Measurements from ENCODE around the gene ERRFI1.

Gene ERRFI1

DNA sequence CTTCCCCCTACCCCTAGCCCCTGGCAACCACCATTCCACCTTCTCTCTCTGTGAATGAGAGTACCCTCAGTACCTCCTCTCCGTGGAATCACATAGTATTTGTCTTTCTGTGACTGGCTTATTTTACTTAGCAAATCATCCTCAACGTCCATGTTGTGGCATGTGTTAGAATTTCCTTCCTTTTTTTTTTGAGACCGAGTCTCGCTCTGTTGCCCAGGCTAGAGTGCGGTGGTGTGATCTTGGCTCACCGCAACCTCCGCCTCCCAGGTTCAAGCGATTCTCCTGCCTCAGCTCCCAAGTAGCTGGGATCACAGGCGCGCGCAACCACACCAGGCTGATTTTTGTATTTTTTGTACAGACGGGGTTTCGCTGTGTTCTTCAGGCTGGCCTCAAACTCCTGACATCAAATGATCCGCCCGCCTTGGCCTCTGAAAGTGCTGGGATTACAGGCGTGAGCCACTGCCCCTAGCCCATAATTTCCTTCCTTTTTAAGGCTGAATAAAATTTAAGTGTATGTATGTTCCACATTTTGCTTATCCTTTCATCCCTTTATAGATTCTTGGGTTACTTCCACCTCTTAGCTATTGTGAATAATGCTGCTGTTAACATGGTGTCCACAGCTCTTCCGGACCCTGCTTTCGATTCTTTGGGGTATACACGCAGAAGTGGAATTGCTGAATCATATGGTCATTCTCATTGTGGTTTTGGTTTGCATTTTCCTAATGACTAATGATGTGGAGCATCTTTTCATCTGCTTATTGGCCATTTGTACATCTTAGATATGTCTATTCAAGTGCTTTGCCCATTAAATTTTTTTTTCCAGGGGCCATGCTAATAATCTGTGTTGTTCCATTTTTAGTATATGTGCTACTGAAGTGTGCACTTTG is 32.3 kb downstream of the ERRFI1 start:
- H3K4me2 ChIP-seq (ENCODE audit: low read length), result no peak overlapping the region
- no peaks in the 10 kb centered on the region for H3K36me3 ChIP-seq (ENCODE audit: insufficient read depth, low read length)
- H3K9ac ChIP-seq (ENCODE audit: low read depth, low read length), result no peak overlapping the region
- no peaks in the 10 kb centered on the region for H3K27me3 ChIP-seq (ENCODE audit: control insufficient read depth, insufficient read depth, low read length)
- no peak overlapping the region for H3K4me3 ChIP-seq (ENCODE audit: low read length)
- H3K4me1 ChIP-seq (ENCODE audit: control insufficient read depth, insufficient read depth, low read length), result peaks cover 20% of the 10 kb centered on the region
- H3K9me3 ChIP-seq (replicated peaks; ENCODE audit: low read length), result no peaks in the 10 kb centered on the region

DNA sequence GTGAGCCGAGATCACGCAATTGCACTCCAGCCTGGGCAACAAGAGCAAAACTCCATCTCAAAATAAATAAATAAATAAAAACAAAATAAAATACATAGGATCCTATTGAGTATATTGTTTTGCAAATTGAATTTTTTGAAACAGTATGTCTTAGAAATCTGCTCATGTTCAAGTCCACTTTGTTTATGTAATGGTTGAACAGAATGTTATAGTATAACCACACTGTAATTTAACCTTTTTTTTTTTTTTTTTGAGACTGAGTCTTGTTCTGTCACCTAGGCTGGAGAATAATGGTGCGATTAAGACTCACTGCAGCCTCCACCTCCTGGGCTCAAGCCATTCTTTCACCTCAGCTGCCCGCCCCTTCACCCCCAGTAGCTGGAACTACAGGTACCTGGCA is 33.2 kb downstream of the ERRFI1 start:
- H3K4me1 ChIP-seq (ENCODE audit: control insufficient read depth, insufficient read depth, low read length), result peaks cover 20% of the 10 kb centered on the region
- H3K4me2 ChIP-seq (ENCODE audit: low read length), result no peak overlapping the region
- no peaks in the 10 kb centered on the region for H3K36me3 ChIP-seq (ENCODE audit: insufficient read depth, low read length)
- no peaks in the 10 kb centered on the region for H3K27me3 ChIP-seq (ENCODE audit: control insufficient read depth, insufficient read depth, low read length)
- H3K9me3 ChIP-seq (replicated peaks; ENCODE audit: low read length), result no peaks in the 10 kb centered on the region
- no peak overlapping the region for H3K9ac ChIP-seq (ENCODE audit: low read depth, low read length)
- H3K4me3 ChIP-seq (ENCODE audit: low read length), result no peak overlapping the region

DNA sequence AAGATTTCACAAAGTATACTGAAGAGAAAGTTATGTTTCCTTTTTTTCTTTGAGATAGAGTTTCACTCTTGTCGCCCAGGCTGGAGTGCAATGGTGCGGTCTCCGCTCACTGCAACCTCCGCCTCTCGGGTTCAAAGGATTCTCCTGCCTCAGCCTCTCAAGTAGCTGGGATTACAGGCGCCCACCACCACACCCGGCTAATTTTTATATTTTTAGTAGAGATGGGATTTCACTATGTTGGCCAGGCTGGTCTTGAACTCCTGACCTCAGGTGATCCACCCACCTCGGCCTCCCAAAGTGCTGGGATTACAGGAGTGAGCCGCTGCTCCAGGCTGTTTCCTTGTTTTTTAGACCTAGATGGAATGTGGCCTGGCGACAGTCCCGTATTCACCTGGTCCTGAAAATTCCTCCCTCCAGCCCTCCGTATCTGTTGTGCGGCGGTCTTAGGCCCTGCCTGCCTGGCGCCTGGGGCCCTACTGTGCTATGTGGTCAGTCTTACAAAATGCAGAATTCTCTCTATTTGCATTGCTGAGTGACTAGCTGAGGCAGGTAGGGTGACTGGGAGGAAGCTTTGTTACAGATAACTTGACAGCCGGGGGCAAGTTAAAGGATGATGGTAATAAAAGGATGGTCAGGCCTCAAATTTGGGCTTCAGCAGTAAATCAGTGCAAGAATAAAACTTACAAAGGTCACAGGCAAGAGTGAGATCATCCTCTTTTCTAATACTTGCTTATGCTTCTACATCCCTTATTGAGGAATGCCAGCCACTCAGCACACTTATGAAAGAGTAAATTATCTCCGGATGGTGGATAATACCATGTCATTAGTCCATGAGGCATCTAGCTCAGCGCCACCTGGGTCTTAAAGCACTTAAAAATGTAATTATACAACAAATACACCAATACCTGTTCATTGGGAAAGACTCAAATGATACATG is 34.3 kb downstream of the ERRFI1 start:
- Histone ChIP-seq H3K9ac (ENCODE audit: low read depth, low read length) (no peak overlapping the region), H3K36me3 (ENCODE audit: insufficient read depth, low read length) (peaks cover 3% of the 10 kb centered on the region), H3K27me3 (ENCODE audit: control insufficient read depth, insufficient read depth, low read length) (no peaks in the 10 kb centered on the region), H3K9me3 (replicated peaks; ENCODE audit: low read length) (no peaks in the 10 kb centered on the region), H3K4me1 (ENCODE audit: control insufficient read depth, insufficient read depth, low read length) (peaks cover 20% of the 10 kb centered on the region), H3K4me3 (ENCODE audit: low read length) (no peak overlapping the region), H3K4me2 (ENCODE audit: low read length) (no peak overlapping the region)

DNA sequence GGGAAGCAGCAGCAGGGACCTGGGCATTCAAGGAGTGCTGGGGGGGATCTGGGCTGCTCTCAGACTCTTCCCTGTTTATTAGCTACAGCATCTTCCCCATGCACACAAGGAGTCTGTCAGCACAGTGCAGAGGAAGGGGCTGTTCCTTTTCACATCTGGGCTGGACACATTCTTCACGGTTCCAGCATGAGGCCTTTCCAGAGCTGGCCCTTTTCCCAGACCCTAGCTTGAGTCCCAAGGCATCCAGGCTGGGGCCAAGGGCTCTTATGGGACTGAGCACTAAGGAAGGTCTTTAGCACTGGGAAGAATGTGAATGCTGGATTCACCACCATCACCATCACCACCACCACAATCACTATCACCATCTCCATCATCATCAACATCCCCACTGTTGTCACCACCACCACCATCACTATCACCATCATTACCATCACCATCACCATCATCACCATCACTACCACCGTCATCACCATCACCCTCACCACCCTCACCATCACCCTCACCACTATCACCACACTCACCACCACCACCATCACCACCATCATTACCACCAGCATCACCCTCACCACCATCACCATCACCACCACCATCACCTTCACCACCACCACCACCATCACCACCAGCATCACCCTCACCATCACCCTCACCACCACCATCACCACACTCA is 36.2 kb downstream of the ERRFI1 start:
- Histone ChIP-seq H3K9me3 (replicated peaks; ENCODE audit: low read length) (no peaks in the 10 kb centered on the region), H3K4me2 (ENCODE audit: low read length) (no peak overlapping the region), H3K4me1 (ENCODE audit: control insufficient read depth, insufficient read depth, low read length) (peaks cover 20% of the 10 kb centered on the region), H3K9ac (ENCODE audit: low read depth, low read length) (no peak overlapping the region), H3K4me3 (ENCODE audit: low read length) (no peak overlapping the region), H3K36me3 (ENCODE audit: insufficient read depth, low read length) (peaks cover 22% of the 10 kb centered on the region), H3K27me3 (ENCODE audit: control insufficient read depth, insufficient read depth, low read length) (no peaks in the 10 kb centered on the region)

DNA sequence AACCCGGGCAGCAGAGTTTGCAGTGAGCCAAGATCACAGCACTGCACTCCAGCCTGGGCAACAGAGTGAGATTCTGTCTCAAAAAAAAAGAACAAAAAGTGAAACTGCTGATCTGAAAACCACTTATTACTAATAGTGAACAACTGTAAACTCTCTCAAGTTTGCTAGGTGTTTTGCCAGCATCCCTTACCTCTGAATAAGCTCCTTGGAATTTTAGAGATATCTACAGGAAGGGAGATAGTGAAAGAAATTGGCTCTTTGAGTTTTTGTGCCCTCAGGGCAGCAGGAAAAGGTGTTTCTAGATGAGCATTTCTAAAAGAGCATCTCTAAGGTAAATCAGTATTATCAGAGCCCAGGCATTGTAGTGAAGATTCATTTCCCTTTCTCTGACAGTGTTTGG is 37.5 kb downstream of the ERRFI1 start:
- Histone ChIP-seq H3K36me3 (ENCODE audit: insufficient read depth, low read length) (peaks cover 35% of the 10 kb centered on the region), H3K4me2 (ENCODE audit: low read length) (no peak overlapping the region), H3K4me1 (ENCODE audit: control insufficient read depth, insufficient read depth, low read length) (peaks cover 7% of the 10 kb centered on the region), H3K27me3 (ENCODE audit: control insufficient read depth, insufficient read depth, low read length) (no peaks in the 10 kb centered on the region), H3K9me3 (replicated peaks; ENCODE audit: low read length) (no peaks in the 10 kb centered on the region), H3K9ac (ENCODE audit: low read depth, low read length) (no peak overlapping the region), H3K4me3 (ENCODE audit: low read length) (no peak overlapping the region)

DNA sequence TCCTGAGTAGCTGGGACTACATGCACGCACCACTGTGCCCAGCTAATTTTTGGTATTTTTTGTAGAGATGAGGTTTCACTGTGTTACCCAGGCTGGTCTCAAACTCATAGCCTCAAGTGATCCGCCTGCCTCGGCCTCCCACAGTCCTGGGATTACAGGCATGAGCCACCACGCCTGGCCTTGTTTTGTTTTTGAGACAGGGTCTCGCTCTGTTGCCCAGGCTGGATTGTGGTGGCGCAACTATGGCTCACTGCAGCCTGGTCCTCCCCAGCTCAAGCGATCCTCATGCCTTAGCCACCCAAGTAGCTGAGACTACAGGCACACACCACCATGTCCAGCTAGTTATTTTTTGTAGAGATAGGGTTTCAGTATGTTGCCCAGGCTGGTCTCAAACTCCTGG is 38.6 kb downstream of the ERRFI1 start:
- Histone ChIP-seq H3K4me2 (ENCODE audit: low read length) (no peak overlapping the region), H3K4me1 (ENCODE audit: control insufficient read depth, insufficient read depth, low read length) (peaks cover 10% of the 10 kb centered on the region), H3K4me3 (ENCODE audit: low read length) (no peak overlapping the region), H3K9ac (ENCODE audit: low read depth, low read length) (no peak overlapping the region), H3K36me3 (ENCODE audit: insufficient read depth, low read length) (peaks cover 45% of the 10 kb centered on the region), H3K9me3 (replicated peaks; ENCODE audit: low read length) (no peaks in the 10 kb centered on the region), H3K27me3 (ENCODE audit: control insufficient read depth, insufficient read depth, low read length) (no peaks in the 10 kb centered on the region)

DNA sequence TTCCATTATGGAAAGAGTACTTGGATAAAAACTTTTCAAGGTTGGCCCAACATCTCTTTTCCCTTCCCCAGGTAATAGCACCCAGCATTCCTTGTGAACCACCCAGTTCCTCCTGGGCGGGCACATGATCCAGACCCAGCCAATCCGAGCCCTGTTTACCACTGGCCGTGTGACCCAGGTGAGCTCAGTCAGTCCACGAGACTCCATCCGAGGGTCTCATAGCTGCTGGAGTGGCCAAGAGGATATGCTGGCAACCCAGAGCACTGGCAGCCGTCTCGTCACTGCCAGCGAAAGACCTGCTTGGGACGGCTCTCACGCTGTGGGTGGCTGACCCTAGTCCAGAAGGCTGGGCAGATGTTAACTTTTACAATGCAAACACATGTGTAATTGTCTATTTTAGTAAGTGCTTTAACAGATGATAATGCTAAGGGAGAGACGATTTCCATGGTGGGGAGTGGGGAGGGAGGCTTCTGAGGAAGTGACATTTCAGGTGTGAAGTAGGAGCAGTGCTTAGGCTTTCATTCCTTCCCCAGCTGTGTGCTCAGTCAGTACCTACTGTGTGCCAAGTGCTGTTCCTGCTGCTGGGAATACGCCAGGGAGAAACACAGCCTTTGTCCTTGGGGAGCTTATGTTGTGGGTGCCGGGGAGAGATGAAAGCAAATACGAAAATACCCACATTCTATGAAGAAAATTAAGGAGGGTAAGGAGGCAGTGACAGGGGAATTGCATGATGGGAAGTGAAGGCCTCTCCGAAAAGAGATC is 40.1 kb downstream of the ERRFI1 start:
- Histone ChIP-seq H3K9ac (ENCODE audit: low read depth, low read length) (no peak overlapping the region), H3K27me3 (ENCODE audit: control insufficient read depth, insufficient read depth, low read length) (no peaks in the 10 kb centered on the region), H3K4me3 (ENCODE audit: low read length) (no peak overlapping the region), H3K4me1 (ENCODE audit: control insufficient read depth, insufficient read depth, low read length) (peaks cover 12% of the 10 kb centered on the region), H3K9me3 (replicated peaks; ENCODE audit: low read length) (no peaks in the 10 kb centered on the region), H3K36me3 (ENCODE audit: insufficient read depth, low read length) (peaks cover 52% of the 10 kb centered on the region), H3K4me2 (ENCODE audit: low read length) (no peak overlapping the region)

DNA sequence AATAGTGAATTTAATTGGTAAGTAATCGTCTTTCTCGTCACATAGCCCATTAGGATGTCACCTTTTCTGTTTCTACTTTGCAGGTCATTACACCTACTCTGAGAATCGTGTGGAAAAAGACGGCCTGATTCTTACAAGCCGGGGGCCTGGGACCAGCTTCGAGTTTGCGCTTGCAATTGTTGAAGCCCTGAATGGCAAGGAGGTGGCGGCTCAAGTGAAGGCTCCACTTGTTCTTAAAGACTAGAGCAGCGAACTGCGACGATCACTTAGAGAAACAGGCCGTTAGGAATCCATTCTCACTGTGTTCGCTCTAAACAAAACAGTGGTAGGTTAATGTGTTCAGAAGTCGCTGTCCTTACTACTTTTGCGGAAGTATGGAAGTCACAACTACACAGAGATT is 41.3 kb downstream of the ERRFI1 start:
- peaks cover 12% of the 10 kb centered on the region for H3K4me1 ChIP-seq (ENCODE audit: control insufficient read depth, insufficient read depth, low read length)
- H3K27me3 ChIP-seq (ENCODE audit: control insufficient read depth, insufficient read depth, low read length), result no peaks in the 10 kb centered on the region
- peaks cover 61% of the 10 kb centered on the region for H3K36me3 ChIP-seq (ENCODE audit: insufficient read depth, low read length)
- no peak overlapping the region for H3K4me2 ChIP-seq (ENCODE audit: low read length)
- H3K4me3 ChIP-seq (ENCODE audit: low read length), result no peak overlapping the region
- H3K9ac ChIP-seq (ENCODE audit: low read depth, low read length), result no peak overlapping the region
- no peaks in the 10 kb centered on the region for H3K9me3 ChIP-seq (replicated peaks; ENCODE audit: low read length)

DNA sequence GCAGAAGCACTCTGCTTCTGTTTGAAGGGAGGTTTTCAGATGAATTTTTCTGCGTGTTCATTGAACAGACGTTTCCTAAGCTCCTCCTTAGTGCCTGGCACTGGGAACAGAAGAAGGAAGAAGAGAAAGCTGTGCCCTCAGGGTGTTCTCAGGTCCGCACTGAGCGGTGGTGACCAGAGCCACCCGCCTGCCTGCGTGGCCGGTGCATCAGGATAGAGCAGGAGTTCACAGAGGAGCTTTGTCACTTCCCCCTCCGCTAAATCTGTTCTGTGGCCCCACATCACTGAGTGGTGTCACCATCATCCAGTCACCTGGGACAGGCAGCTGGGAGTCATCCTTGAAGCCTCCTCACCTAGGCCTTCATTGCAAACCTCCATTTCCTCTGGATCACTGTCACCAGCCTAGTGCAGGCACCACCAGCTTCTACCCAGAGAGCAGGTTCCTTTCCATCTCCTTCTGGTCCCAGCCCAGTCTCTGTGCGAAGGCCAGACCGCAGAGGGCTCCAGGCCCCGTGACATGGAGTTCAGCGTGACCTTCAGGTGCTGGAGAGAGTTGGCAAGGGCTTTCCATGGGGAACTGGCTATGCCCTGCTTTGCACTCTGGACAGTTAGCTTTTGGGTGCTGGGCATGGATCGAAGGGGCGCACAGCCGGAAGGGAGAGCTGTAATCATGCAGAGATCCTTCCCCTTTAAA is 42.9 kb downstream of the ERRFI1 start:
- no peak overlapping the region for H3K4me3 ChIP-seq (ENCODE audit: low read length)
- no peak overlapping the region for H3K9ac ChIP-seq (ENCODE audit: low read depth, low read length)
- H3K4me1 ChIP-seq (ENCODE audit: control insufficient read depth, insufficient read depth, low read length), result peaks cover 4% of the 10 kb centered on the region
- no peaks in the 10 kb centered on the region for H3K9me3 ChIP-seq (replicated peaks; ENCODE audit: low read length)
- H3K27me3 ChIP-seq (ENCODE audit: control insufficient read depth, insufficient read depth, low read length), result no peaks in the 10 kb centered on the region
- no peak overlapping the region for H3K4me2 ChIP-seq (ENCODE audit: low read length)
- H3K36me3 ChIP-seq (ENCODE audit: insufficient read depth, low read length), result peaks cover 70% of the 10 kb centered on the region

DNA sequence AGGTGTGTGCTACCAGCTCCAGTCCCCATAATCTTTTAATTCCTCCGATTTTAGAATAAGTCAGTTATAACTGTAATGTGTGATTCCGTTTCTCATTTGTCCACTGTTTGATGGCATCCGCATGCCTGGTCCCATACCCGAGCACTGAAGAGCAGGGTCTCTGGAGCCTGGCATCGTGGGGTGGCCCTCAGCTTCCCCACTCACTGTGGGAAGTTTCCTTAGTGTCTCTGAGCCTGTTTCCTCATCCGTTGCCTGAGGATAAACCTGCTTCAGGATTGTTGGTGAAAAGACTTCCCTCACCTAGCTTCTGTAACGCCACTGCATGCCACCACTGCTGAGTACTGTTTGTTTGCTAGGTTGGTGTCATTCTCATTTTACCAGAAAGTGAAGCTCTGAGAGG is 45.1 kb downstream of the ERRFI1 start:
- Histone ChIP-seq H3K9me3 (replicated peaks; ENCODE audit: low read length) (no peaks in the 10 kb centered on the region), H3K4me3 (ENCODE audit: low read length) (no peak overlapping the region), H3K36me3 (ENCODE audit: insufficient read depth, low read length) (peaks cover 70% of the 10 kb centered on the region), H3K9ac (ENCODE audit: low read depth, low read length) (no peak overlapping the region), H3K4me2 (ENCODE audit: low read length) (no peak overlapping the region), H3K4me1 (ENCODE audit: control insufficient read depth, insufficient read depth, low read length) (peaks cover 4% of the 10 kb centered on the region), H3K27me3 (ENCODE audit: control insufficient read depth, insufficient read depth, low read length) (no peaks in the 10 kb centered on the region)
